Neutrophil (primary cell): ENCODE results near the gene ARHGAP11A.

Experiments
- H3K27ac ChIP-seq: fragments of 200-600 bp; sonication (generic); 2 replicates; pipeline ENCODE4 v1.5.1; 2016; ENCODE audit warnings: mild to moderate bottlenecking, moderate library complexity
- H3K27me3 ChIP-seq: fragments of 200-600 bp; sonication (generic); 2 replicates; pipeline ENCODE4 v1.6.0; 2016; ENCODE audit warnings: mild to moderate bottlenecking
- H3K36me3 ChIP-seq: fragments of 200-600 bp; sonication (generic); 2 replicates; pipeline ENCODE4 v1.5.1; 2017
- H3K4me1 ChIP-seq, 2 experiments: fragments of 200-600 bp in 1 of 2; sonication (generic) in 1 of 2; 1 replicate in 1 of 2; 2 replicates in 1 of 2; pipeline versions ENCODE4 v1.5.1 to v1.6.1; 2013 to 2016; ENCODE audit warnings: low read depth in 1 of 2, low read length in 1 of 2, mild to moderate bottlenecking in 1 of 2, moderate library complexity in 1 of 2; ENCODE audit not compliant: control insufficient read depth in 1 of 2, insufficient read depth in 1 of 2
- H3K4me3 ChIP-seq, 2 experiments: fragments of 200-600 bp in 1 of 2; sonication (generic) in 1 of 2; 1 replicate in 1 of 2; 2 replicates in 1 of 2; pipeline ENCODE4 v1.5.1; 2013 to 2016; ENCODE audit warnings: low read depth in 1 of 2, low read length in 1 of 2, mild to moderate bottlenecking in 1 of 2, moderate library complexity in 1 of 2
- H3K9me3 ChIP-seq: fragments of 200-600 bp; sonication (generic); 2 replicates; pipeline ENCODE4 v1.5.1; 2016
- CTCF ChIP-seq: fragments of 200-600 bp; sonication (generic); IDR thresholded peaks from 2 replicates; pipeline ENCODE4 v1.5.1; 2016; ENCODE audit warnings: antibody characterized with exemption

ARHGAP11A gene

GRCh38 chr15:32656091-32656490, 40.8 kb downstream of the ARHGAP11A start:
- Histone ChIP-seq H3K27ac (no peak overlapping the region), H3K4me1 (no peaks in the 10 kb centered on the region), H3K36me3 (peaks cover 36% of the 10 kb centered on the region), H3K9me3 (no peaks in the 10 kb centered on the region), H3K27me3 (no peaks in the 10 kb centered on the region), H3K4me3 (no peak overlapping the region)
- no peak for TF ChIP-seq CTCF

- H3K9me3 ChIP-seq = no peaks in the 10 kb centered on the region
- H3K4me3 ChIP-seq = no peak overlapping the region
- peaks cover 36% of the 10 kb centered on the region for H3K36me3 ChIP-seq
- H3K27me3 ChIP-seq = no peaks in the 10 kb centered on the region
- no peaks in the 10 kb centered on the region for H3K4me1 ChIP-seq
- no peak overlapping the region for H3K27ac ChIP-seq
- no peak for TF ChIP-seq CTCF
Observed at GRCh38 chr15:32656496-32656895, 41.2 kb downstream of the ARHGAP11A start.

- Histone ChIP-seq H3K27me3 (no peaks in the 10 kb centered on the region), H3K27ac (no peak overlapping the region), H3K4me1 (no peaks in the 10 kb centered on the region), H3K4me3 (no peak overlapping the region), H3K9me3 (no peaks in the 10 kb centered on the region), H3K36me3 (peaks cover 36% of the 10 kb centered on the region)
- no peak for TF ChIP-seq CTCF
Observed at GRCh38 chr15:32657198-32657883, 42.0 kb downstream of the ARHGAP11A start.

GRCh38 chr15:32657941-32658340, 42.6 kb downstream of the ARHGAP11A start:
- Histone ChIP-seq H3K4me1 (no peaks in the 10 kb centered on the region), H3K27me3 (no peaks in the 10 kb centered on the region), H3K9me3 (no peaks in the 10 kb centered on the region), H3K27ac (no peak overlapping the region), H3K4me3 (no peak overlapping the region), H3K36me3 (peaks cover 36% of the 10 kb centered on the region)
- TF ChIP-seq CTCF = no peak

GRCh38 chr15:32659340-32660155, 44.2 kb downstream of the ARHGAP11A start:
- TF ChIP-seq CTCF = no peak
- Histone ChIP-seq H3K4me1 (no peaks in the 10 kb centered on the region), H3K27ac (no peak overlapping the region)

More at GRCh38 chr15:32659340-32660155, 44.2 kb downstream of the ARHGAP11A start:
- H3K27me3 ChIP-seq = no peaks in the 10 kb centered on the region
- peaks cover 26% of the 10 kb centered on the region for H3K36me3 ChIP-seq
- no peaks in the 10 kb centered on the region for H3K9me3 ChIP-seq
- H3K4me3 ChIP-seq = no peak overlapping the region
